Measurements from ENCODE around the gene ARL9.

The ARL9 gene

DNA sequence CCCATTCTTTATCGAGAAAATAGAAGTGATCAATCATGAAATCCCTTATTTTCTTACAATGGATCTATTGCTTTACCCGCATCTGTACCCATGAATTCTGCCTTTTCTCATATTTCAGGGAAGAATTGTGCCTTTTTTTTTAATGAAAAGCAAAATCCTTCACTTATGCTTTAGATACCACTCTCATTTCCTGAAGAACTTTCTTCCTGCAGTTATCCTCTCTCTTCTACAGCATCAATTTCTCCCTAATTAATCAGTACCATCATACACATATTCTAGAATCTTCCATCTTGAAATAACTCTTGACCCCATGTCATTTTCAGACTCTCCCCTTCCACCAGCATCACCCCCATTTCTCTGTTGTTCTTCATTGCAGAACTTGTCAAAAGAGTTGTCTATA, 26.6 kb downstream of the ARL9 start:
- Histone ChIP-seq H3K4me1 (ENCODE audit: insufficient read depth, insufficient read length) (no peaks in the 10 kb centered on the region), H3K9me3 (ENCODE audit: insufficient read depth, low read length) (no peaks in the 10 kb centered on the region), H3K27me3 (ENCODE audit: insufficient read depth, insufficient read length) (peaks cover 40% of the 10 kb centered on the region), H3K4me3 (ENCODE audit: insufficient read length, low read depth) (no peak overlapping the region), H3K9ac (ENCODE audit: insufficient read length, low read depth) (no peak overlapping the region), H3K36me3 (ENCODE audit: insufficient read depth, insufficient read length, low read length) (no peaks in the 10 kb centered on the region)
- TF ChIP-seq YY1 (IDR thresholded peaks at IDR 0.05; ENCODE audit: insufficient read depth, insufficient read length) (no peak), SUZ12 (IDR thresholded peaks at IDR 0.05; ENCODE audit: extremely low read depth, insufficient read depth, insufficient read length) (no peak), ZNF274 (IDR thresholded peaks at IDR 0.05; ENCODE audit: low read depth, low read length) (no peak)
- no peak for DNase-seq (ENCODE audit: low read depth, low spot score)

DNA sequence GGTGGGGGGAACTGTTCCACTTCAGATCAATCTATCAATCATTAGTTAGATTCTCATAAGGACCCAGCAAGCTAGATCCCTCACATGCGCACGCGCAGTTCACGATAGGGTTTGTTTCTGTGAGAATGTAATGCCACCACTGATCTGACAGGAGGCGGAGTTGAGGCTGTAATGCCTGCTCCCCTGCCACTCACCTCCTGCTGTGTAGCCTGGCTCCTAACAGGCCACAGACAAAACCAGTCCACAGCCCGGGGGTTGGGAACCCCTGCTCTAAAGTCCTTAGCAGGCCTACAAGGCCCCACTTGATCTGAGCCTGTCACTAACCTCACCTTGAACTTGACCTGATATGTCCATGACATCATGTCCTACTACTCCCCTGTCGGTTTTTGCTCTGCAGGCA, 30.3 kb downstream of the ARL9 start:
- no peaks in the 10 kb centered on the region for H3K36me3 ChIP-seq (ENCODE audit: insufficient read depth, insufficient read length, low read length)
- TF ChIP-seq ZNF274 (IDR thresholded peaks at IDR 0.05; ENCODE audit: low read depth, low read length) = no peak
- TF ChIP-seq SUZ12 (IDR thresholded peaks at IDR 0.05; ENCODE audit: extremely low read depth, insufficient read depth, insufficient read length) = no peak
- no peak for TF ChIP-seq YY1 (IDR thresholded peaks at IDR 0.05; ENCODE audit: insufficient read depth, insufficient read length)
- no peak for DNase-seq (ENCODE audit: low read depth, low spot score)
- H3K9ac ChIP-seq (ENCODE audit: insufficient read length, low read depth) = no peak overlapping the region
- H3K9me3 ChIP-seq (ENCODE audit: insufficient read depth, low read length) = no peaks in the 10 kb centered on the region
- H3K27me3 ChIP-seq (ENCODE audit: insufficient read depth, insufficient read length) = peaks cover 24% of the 10 kb centered on the region
- H3K4me1 ChIP-seq (ENCODE audit: insufficient read depth, insufficient read length) = no peaks in the 10 kb centered on the region
- H3K4me3 ChIP-seq (ENCODE audit: insufficient read length, low read depth) = no peak overlapping the region

DNA sequence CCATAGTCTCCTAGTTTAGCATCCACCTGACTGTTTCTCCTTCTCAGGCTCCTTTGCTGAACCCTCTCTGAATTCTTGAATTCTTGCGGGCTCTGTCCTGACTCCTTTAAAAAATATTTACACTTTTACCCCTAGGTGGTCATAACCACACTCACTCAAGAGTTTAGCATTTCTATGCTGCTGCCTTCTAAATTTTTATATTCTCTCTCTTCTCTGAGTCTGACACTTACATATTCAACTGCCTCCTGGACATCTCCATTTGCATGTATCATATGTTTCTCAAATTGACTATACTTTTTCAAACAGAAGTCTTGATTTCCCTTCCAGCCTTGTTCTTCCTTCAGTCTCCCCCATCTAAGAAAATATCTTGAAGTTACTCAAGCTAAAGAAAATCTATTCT, 31.6 kb downstream of the ARL9 start:
- no peak overlapping the region for H3K9ac ChIP-seq (ENCODE audit: insufficient read length, low read depth)
- no peaks in the 10 kb centered on the region for H3K36me3 ChIP-seq (ENCODE audit: insufficient read depth, insufficient read length, low read length)
- H3K27me3 ChIP-seq (ENCODE audit: insufficient read depth, insufficient read length) = peaks cover 11% of the 10 kb centered on the region
- H3K9me3 ChIP-seq (ENCODE audit: insufficient read depth, low read length) = no peaks in the 10 kb centered on the region
- no peak for TF ChIP-seq SUZ12 (IDR thresholded peaks at IDR 0.05; ENCODE audit: extremely low read depth, insufficient read depth, insufficient read length)
- no peak for DNase-seq (ENCODE audit: low read depth, low spot score)
- no peak overlapping the region for H3K4me3 ChIP-seq (ENCODE audit: insufficient read length, low read depth)
- no peaks in the 10 kb centered on the region for H3K4me1 ChIP-seq (ENCODE audit: insufficient read depth, insufficient read length)

DNA sequence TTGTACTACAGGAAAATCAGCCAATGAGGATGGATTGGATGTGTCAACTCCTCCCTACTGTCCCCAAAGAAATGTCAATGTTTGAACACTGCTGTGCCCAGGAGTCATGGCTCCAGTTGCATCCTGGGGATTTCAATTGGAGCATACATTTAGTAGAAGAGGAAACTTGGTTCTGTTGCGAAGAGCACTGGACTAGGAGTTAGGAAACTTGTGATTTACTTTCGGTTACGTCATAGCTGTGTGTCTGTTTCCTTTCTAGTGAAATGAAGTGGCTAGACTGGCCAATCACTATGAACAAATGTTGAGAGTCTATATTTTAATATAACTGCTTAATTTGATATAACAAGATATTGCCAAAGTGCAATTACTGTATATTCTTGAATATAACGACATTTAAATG, 35.2 kb downstream of the ARL9 start:
- no peak overlapping the region for H3K4me3 ChIP-seq (ENCODE audit: insufficient read length, low read depth)
- H3K9me3 ChIP-seq (ENCODE audit: insufficient read depth, low read length) = no peaks in the 10 kb centered on the region
- H3K36me3 ChIP-seq (ENCODE audit: insufficient read depth, insufficient read length, low read length) = no peaks in the 10 kb centered on the region
- TF ChIP-seq YY1 (IDR thresholded peaks at IDR 0.05; ENCODE audit: insufficient read depth, insufficient read length) = no peak
- no peak for TF ChIP-seq SUZ12 (IDR thresholded peaks at IDR 0.05; ENCODE audit: extremely low read depth, insufficient read depth, insufficient read length)
- TF ChIP-seq ZNF274 (IDR thresholded peaks at IDR 0.05; ENCODE audit: low read depth, low read length) = no peak
- no peaks in the 10 kb centered on the region for H3K27me3 ChIP-seq (ENCODE audit: insufficient read depth, insufficient read length)
- H3K9ac ChIP-seq (ENCODE audit: insufficient read length, low read depth) = no peak overlapping the region
- no peaks in the 10 kb centered on the region for H3K4me1 ChIP-seq (ENCODE audit: insufficient read depth, insufficient read length)
- no peak for DNase-seq (ENCODE audit: low read depth, low spot score)

DNA sequence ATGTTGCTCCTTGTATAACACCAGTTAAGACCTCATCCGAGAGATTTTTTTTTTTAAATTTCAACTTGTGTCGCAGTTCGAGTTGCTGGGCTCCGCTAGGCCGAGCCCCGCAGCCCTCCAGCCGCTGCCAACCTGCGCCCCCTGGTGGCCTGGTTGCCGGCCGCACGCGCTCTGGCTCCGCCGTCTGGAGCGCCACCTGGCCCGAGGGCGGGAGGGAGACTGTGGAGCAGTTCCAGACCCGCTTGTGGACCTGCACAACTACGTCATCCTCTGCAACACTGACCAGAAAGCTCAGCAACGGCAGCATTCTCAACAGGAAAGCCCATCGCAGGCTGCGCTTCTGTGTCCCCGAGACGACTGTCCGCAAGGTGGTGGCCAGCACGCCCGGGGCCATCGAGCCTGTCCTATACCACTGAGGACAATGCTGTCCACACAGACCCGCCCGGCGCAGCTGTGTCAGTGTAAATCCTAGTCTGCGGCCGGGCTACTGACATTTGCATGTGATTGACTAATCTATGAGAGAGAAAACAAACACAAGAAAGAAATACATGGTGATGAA, 39.1 kb downstream of the ARL9 start:
- peak overlapping the region; percentile 37 for H3K9ac ChIP-seq (ENCODE audit: insufficient read length, low read depth)

DNA sequence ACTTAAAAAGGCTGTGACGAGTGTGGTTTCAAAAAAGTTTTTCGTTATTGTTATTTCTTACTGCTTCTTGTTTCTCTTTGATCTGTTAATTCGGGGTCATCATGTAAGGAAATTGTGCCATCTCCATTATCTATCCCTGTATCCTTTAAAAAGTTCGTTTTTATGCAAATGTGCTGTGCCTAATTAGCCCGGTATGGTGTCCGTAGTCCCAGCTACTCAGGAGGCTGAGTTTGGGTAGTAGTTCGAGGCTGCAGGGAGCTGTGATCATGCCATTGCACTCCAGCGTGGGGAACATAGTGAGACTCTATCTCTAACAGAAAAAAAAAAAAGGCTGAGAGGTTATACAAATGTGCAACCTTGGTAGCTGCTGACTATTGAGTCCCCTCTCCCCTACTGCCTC, 45.1 kb downstream of the ARL9 start:
- Histone ChIP-seq H3K36me3 (ENCODE audit: insufficient read depth, insufficient read length, low read length) (no peaks in the 10 kb centered on the region), H3K27me3 (ENCODE audit: insufficient read depth, insufficient read length) (no peaks in the 10 kb centered on the region), H3K4me3 (ENCODE audit: insufficient read length, low read depth) (no peak overlapping the region), H3K9me3 (ENCODE audit: insufficient read depth, low read length) (no peaks in the 10 kb centered on the region; the same call in 1 of the 2 replicates), H3K4me1 (ENCODE audit: insufficient read depth, insufficient read length) (no peaks in the 10 kb centered on the region), H3K9ac (ENCODE audit: insufficient read length, low read depth) (no peak overlapping the region)
- TF ChIP-seq SUZ12 (IDR thresholded peaks at IDR 0.05; ENCODE audit: extremely low read depth, insufficient read depth, insufficient read length) = no peak
- no peak for TF ChIP-seq YY1 (IDR thresholded peaks at IDR 0.05; ENCODE audit: insufficient read depth, insufficient read length)
- DNase-seq (ENCODE audit: low read depth, low spot score) = no peak

More for the DNA sequence above, 39.1 kb downstream of the ARL9 start:
- Histone ChIP-seq H3K4me1 (ENCODE audit: insufficient read depth, insufficient read length) (no peaks in the 10 kb centered on the region), H3K36me3 (ENCODE audit: insufficient read depth, insufficient read length, low read length) (no peaks in the 10 kb centered on the region), H3K4me3 (ENCODE audit: insufficient read length, low read depth) (peak overlapping the region; percentile 27), H3K27me3 (ENCODE audit: insufficient read depth, insufficient read length) (no peaks in the 10 kb centered on the region), H3K9me3 (ENCODE audit: insufficient read depth, low read length) (no peaks in the 10 kb centered on the region)
- TF ChIP-seq ZNF274 (IDR thresholded peaks at IDR 0.05; ENCODE audit: low read depth, low read length) = no peak
- no peak for TF ChIP-seq SUZ12 (IDR thresholded peaks at IDR 0.05; ENCODE audit: extremely low read depth, insufficient read depth, insufficient read length)
- no peak for TF ChIP-seq YY1 (IDR thresholded peaks at IDR 0.05; ENCODE audit: insufficient read depth, insufficient read length)
- peak; percentile 54 for DNase-seq (ENCODE audit: low read depth, low spot score)

DNA sequence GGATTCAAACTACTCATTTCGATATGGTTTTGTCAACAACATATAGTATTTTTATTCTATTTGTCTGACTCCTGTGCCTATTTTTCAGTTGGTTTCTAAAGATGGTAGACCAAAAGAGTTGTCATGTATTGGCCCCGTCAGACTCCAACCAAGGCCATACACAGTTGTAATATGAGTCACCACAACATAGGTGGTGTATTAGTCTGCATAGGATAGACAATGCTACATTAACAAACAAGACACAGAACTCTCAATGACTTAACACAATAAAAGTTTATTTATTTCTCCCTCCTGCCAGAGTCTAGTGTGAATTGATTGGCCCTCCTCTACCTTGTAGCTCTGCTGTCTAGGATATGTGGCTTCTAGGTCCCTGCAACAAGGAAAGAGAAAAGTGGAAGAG, 45.9 kb downstream of the ARL9 start:
- Histone ChIP-seq H3K4me3 (ENCODE audit: insufficient read length, low read depth) (no peak overlapping the region), H3K27me3 (ENCODE audit: insufficient read depth, insufficient read length) (no peaks in the 10 kb centered on the region), H3K9ac (ENCODE audit: insufficient read length, low read depth) (no peak overlapping the region), H3K4me1 (ENCODE audit: insufficient read depth, insufficient read length) (no peaks in the 10 kb centered on the region), H3K9me3 (ENCODE audit: insufficient read depth, low read length) (no peaks in the 10 kb centered on the region; the same call in 1 of the 2 replicates), H3K36me3 (ENCODE audit: insufficient read depth, insufficient read length, low read length) (no peaks in the 10 kb centered on the region)
- no peak for TF ChIP-seq YY1 (IDR thresholded peaks at IDR 0.05; ENCODE audit: insufficient read depth, insufficient read length)
- no peak for TF ChIP-seq ZNF274 (IDR thresholded peaks at IDR 0.05; ENCODE audit: low read depth, low read length)
- no peak for TF ChIP-seq SUZ12 (IDR thresholded peaks at IDR 0.05; ENCODE audit: extremely low read depth, insufficient read depth, insufficient read length)
- DNase-seq (ENCODE audit: low read depth, low spot score) = no peak

Measured in NT2/D1 (cell line).